Measurements from ENCODE around the gene IFNGR2. TPM values are rescaled to one million over a fixed set of nuclear protein-coding genes. Genes with fewer than 3 reads are reported as not detected.
A peak's percentile ranks its signal among the peaks of the same experiment; 100 is the strongest.

IFNGR2 gene
- total and polyA plus RNA-seq, 9 donors = 39.6 to 125 (median 46.7) TPM

- intact Hi-C loops (cut with DNase I) = no loop called here
- Histone ChIP-seq H3K4me1 (ENCODE audit: insufficient read depth) (peaks cover 7% of the 10 kb centered on the region), H3K9me3 (no peaks in the 10 kb centered on the region), H3K36me3 (no peaks in the 10 kb centered on the region), H3K27me3 (no peaks in the 10 kb centered on the region), H3K4me3 (peak overlapping the region; percentile 96), H3K27ac (peak overlapping the region; percentile 78 to 94)
- no peak for TF ChIP-seq CTCF (IDR thresholded peaks at IDR 0.05)
- no peak for TF ChIP-seq EP300 (IDR thresholded peaks at IDR 0.05)
- no peak for TF ChIP-seq POLR2A (IDR thresholded peaks at IDR 0.05)
- peak in 4 of 5 donors; percentile 32 to 57 (median 50) for DNase-seq
- 0 to 1% (median 1%) methylated on average over 36 to 68 of the region's 68 CpGs for WGBS, 3 donors
Measured at GRCh38 chr21:33478935-33479678, 75.9 kb downstream of the IFNGR2 start.

GRCh38 chr21:33479679-33480480 is 76.7 kb downstream of the IFNGR2 start, which contains the start of gene TMEM50B:
TSS of gene TMEM50B (minus strand) at chr21:33479974. CDS start at chr21:33468885, 11,089 bp downstream.
- TF ChIP-seq CTCF (IDR thresholded peaks at IDR 0.05) (peak; percentile 53 to 84 (median 66)), EP300 (IDR thresholded peaks at IDR 0.05) (no peak), POLR2A (IDR thresholded peaks at IDR 0.05) (peak; percentile 92)
- H3K9me3 ChIP-seq = no peaks in the 10 kb centered on the region
- H3K27ac ChIP-seq = peak within 1 kb of the TSS; percentile 78 to 94
- H3K27me3 ChIP-seq = no peaks in the 10 kb centered on the region
- peak; percentile 95 to 97 (median 96) for DNase-seq
- no peaks in the 10 kb centered on the region for H3K36me3 ChIP-seq
- 0% methylated on average over 26 to 93 of the region's 93 CpGs for WGBS, 3 donors
- H3K4me1 ChIP-seq (ENCODE audit: insufficient read depth) = peaks cover 5% of the 10 kb centered on the region
- H3K4me3 ChIP-seq = peak within 1 kb of the TSS; percentile 96
- intact Hi-C loops (cut with DNase I) = no loop called here

GRCh38 chr21:33480481-33481103 is 77.4 kb downstream of the IFNGR2 start:
- no peaks in the 10 kb centered on the region for H3K36me3 ChIP-seq
- peak overlapping the region; percentile 59 to 67 for H3K27ac ChIP-seq
- peaks cover 5% of the 10 kb centered on the region for H3K4me1 ChIP-seq (ENCODE audit: insufficient read depth)
- peak overlapping the region; percentile 96 for H3K4me3 ChIP-seq
- no peak for TF ChIP-seq POLR2A (IDR thresholded peaks at IDR 0.05)
- no peaks in the 10 kb centered on the region for H3K9me3 ChIP-seq
- DNase-seq = no peak
- no peaks in the 10 kb centered on the region for H3K27me3 ChIP-seq
- intact Hi-C loops (cut with DNase I) = no loop called here
- 11 to 21% (median 18%) methylated on average over 17 of the region's 17 CpGs for WGBS, 3 donors

DNA sequence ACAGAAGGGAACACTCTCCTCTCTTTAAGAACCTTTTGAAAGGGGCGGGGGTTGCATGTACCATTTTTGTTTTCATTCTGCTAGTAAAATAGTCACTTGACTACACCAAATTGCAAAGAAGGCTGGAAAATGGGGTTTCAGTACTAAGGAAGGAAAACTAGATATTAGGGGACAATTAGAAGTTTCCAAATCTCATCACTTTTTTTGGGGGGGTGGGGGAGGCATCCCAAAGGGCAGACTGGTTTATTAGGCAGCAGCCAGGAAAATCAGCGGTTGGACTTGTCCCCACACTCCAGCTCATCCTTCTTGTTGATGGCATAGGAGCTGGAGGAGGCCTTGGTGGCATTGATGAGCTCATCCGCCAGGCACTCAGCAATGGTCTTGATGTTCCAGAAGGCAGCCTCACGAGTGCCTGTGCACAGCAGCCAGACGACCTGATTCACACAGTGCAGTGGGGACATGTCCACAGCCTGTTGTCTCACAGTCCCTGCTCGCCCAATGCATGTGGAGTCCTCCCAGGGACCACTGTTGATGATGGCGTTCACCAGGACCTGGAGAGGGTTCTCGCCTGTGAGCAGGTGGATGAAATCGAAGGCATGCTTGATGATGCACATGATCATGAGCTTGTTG is 78.2 kb downstream of the IFNGR2 start:
- TF ChIP-seq CTCF (IDR thresholded peaks at IDR 0.05) (no peak), EP300 (IDR thresholded peaks at IDR 0.05) (no peak), POLR2A (IDR thresholded peaks at IDR 0.05) (no peak)

More for the DNA sequence above, 78.2 kb downstream of the IFNGR2 start:
- 86 to 89% (median 88%) methylated on average over 9 of the region's 9 CpGs for WGBS, 3 donors
- no peak for DNase-seq
- H3K36me3 ChIP-seq = no peaks in the 10 kb centered on the region
- H3K4me1 ChIP-seq (ENCODE audit: insufficient read depth) = peaks cover 5% of the 10 kb centered on the region
- no peaks in the 10 kb centered on the region for H3K27me3 ChIP-seq
- H3K9me3 ChIP-seq = no peaks in the 10 kb centered on the region
- intact Hi-C loops (cut with DNase I) = no loop called here
- H3K4me3 ChIP-seq = no peak overlapping the region
- no peak overlapping the region for H3K27ac ChIP-seq

Other genes starting within 250 kb of the IFNGR2 start
- gene IFNAR2, start 173.5 kb upstream of the IFNGR2 start, total RNA-seq = 10 to 100 TPM; 10.8 to 27.5 (median 20.5) TPM
- gene IFNAR2, start 173.5 kb upstream of the IFNGR2 start, polyA plus RNA-seq = 10 to 100 TPM; 13.8 to 30.4 TPM
- 10 to 100 TPM; 18.1 to 25.5 (median 23.8) TPM for gene IL10RB, start 137.0 kb upstream of the IFNGR2 start, total RNA-seq
- 10 to 100 TPM; 31.5 to 31.7 TPM for gene IL10RB, start 137.0 kb upstream of the IFNGR2 start, polyA plus RNA-seq
- gene IFNAR1, start 78.4 kb upstream of the IFNGR2 start, total RNA-seq = 10 to 100 TPM; 20.6 to 47.9 (median 35.1) TPM
- gene IFNAR1, start 78.4 kb upstream of the IFNGR2 start, polyA plus RNA-seq = 10 to 100 TPM; 26.4 to 31.2 TPM
- 100 to 1,000 TPM in 1 of 7 donors, 10 to 100 TPM in 6; 58.9 to 122 (median 81.1) TPM for gene TMEM50B, start 76.6 kb downstream of the IFNGR2 start, total RNA-seq
- 10 to 100 TPM; 50.1 to 75.4 TPM for gene TMEM50B, start 76.6 kb downstream of the IFNGR2 start, polyA plus RNA-seq
- gene DNAJC28, start 88.3 kb downstream of the IFNGR2 start, total RNA-seq = 1 to 10 TPM in 4 of 7 donors, under 1 TPM in 3; 0.34 to 1.7 (median 1.2) TPM
- 1 to 10 TPM in 1 of 2 donors, under 1 TPM in 1; 0.62 to 2.6 TPM for gene DNAJC28, start 88.3 kb downstream of the IFNGR2 start, polyA plus RNA-seq
- 10 to 100 TPM; 41.0 to 84.4 (median 51.9) TPM for gene GART, start 138.7 kb downstream of the IFNGR2 start, total RNA-seq
- gene GART, start 138.7 kb downstream of the IFNGR2 start, polyA plus RNA-seq = 10 to 100 TPM; 17.5 to 57.5 TPM
- 100 to 1,000 TPM; 216 to 351 (median 271) TPM for gene SON, start 139.6 kb downstream of the IFNGR2 start, total RNA-seq
- 100 to 1,000 TPM; 107 to 263 TPM for gene SON, start 139.6 kb downstream of the IFNGR2 start, polyA plus RNA-seq
- 10 to 100 TPM in 4 of 7 donors, 1 to 10 TPM in 3; 5.1 to 14.1 (median 10.3) TPM for gene DONSON, start 185.3 kb downstream of the IFNGR2 start, total RNA-seq
- 10 to 100 TPM in 1 of 2 donors, 1 to 10 TPM in 1; 9.1 to 12.1 TPM for gene DONSON, start 185.3 kb downstream of the IFNGR2 start, polyA plus RNA-seq
- 10 to 100 TPM; 27.2 to 59.6 (median 45.9) TPM for gene CRYZL1, start 238.3 kb downstream of the IFNGR2 start, total RNA-seq
- gene CRYZL1, start 238.3 kb downstream of the IFNGR2 start, polyA plus RNA-seq = 10 to 100 TPM; 27.0 to 59.5 TPM
- gene ITSN1, start 239.1 kb downstream of the IFNGR2 start, total RNA-seq = 10 to 100 TPM; 28.3 to 51.9 (median 36.4) TPM
- 10 to 100 TPM; 22.6 to 61.3 TPM for gene ITSN1, start 239.1 kb downstream of the IFNGR2 start, polyA plus RNA-seq

All from ovary (tissue), 9 donors.